Erythroblast (primary cell): ENCODE data around the gene SPPL2B.

ENCODE experiments used
- GATA1 ChIP-seq: IDR thresholded peaks from 2 replicates; pipeline ENCODE4 v1.6.1; 2011; ENCODE audit warnings: low read depth, mild to moderate bottlenecking, control low read depth, low read length, moderate library complexity
- POLR2A ChIP-seq: IDR thresholded peaks from 2 replicates; pipeline ENCODE4 v1.6.1; 2011; ENCODE audit warnings: mild to moderate bottlenecking, low read length

- TF ChIP-seq POLR2A (no peak), GATA1 (no peak)
These were observed 61.1 kb downstream of the SPPL2B start for GRCh38 chr19:2389594-2389993.
